SK-N-SH (cell line): ENCODE data around the gene PIP5K1B. TPM values are rescaled to one million over a fixed set of nuclear protein-coding genes. Genes with fewer than 3 reads are reported as not detected.

Source experiments
- CTCF ChIA-PET: fragments of 300-600, 350-600 bp; formaldehyde crosslinking; extraction: SDS; loops from one replicate; lab custom pipeline; 2021; lab: Yijun Ruan, JAX
- POLR2A ChIA-PET: fragments of 350-600 bp; sonication (Branson Sonifier 250); formaldehyde crosslinking; extraction: SDS; loops from one replicate; lab custom pipeline; 2020; ENCODE audit warnings: antibody characterized with exemption, inconsistent platforms; lab: Yijun Ruan, JAX
- DNase-seq: peaks from one replicate; pipeline ENCODE4 v3.0.0; 2012
- H2AFZ ChIP-seq: fragments of 200-600 bp; sonication (generic); 2 replicates; pipeline ENCODE4 v1.8.1; 2016; ENCODE audit warnings: antibody characterized with exemption, mild to moderate bottlenecking, low read depth
- H3F3A ChIP-seq: fragments of 200-600 bp; sonication (generic); replicated peaks from 2 replicates; pipeline ENCODE3; 2016; ENCODE audit warnings: antibody characterized with exemption, mild to moderate bottlenecking; ENCODE audit not compliant: insufficient read depth
- H3K27ac ChIP-seq, 2 experiments: fragments of 200-500 bp in 1 of 2; fragments of 200-600 bp in 1 of 2; sonication (Bioruptor generic) in 1 of 2; sonication (generic), shearing (Covaris generic) in 1 of 2; 2 replicates each; pipeline versions ENCODE4 v1.5.1 to v1.6.1; 2014 to 2016; ENCODE audit warnings: low read depth in 2 of 2, inconsistent platforms in 1 of 2, low read length in 1 of 2, mild to moderate bottlenecking in 1 of 2, mixed read lengths in 1 of 2
- H3K27me3 ChIP-seq: fragments of 200-600 bp; sonication (generic), shearing (Covaris generic); 2 replicates; pipeline ENCODE4 v1.6.1; 2016; ENCODE audit warnings: mixed run types; ENCODE audit not compliant: insufficient read depth
- H3K36me3 ChIP-seq, 2 experiments: fragments of 200-500 bp in 1 of 2; fragments of 200-600 bp in 1 of 2; sonication (Bioruptor generic) in 1 of 2; sonication (generic) in 1 of 2; replicated peaks in 1 of 2; 2 replicates each; pipeline versions ENCODE3 to v1.5.1; 2014 to 2016; ENCODE audit warnings: low read length in 1 of 2, mild to moderate bottlenecking in 1 of 2; ENCODE audit not compliant: insufficient read depth in 2 of 2, control insufficient read depth in 1 of 2
- H3K4me1 ChIP-seq, 2 experiments: fragments of 200-500 bp in 1 of 2; fragments of 200-600 bp in 1 of 2; sonication (Bioruptor generic) in 1 of 2; sonication (generic), shearing (Covaris generic) in 1 of 2; 2 replicates each; pipeline versions ENCODE4 v1.5.1 to v1.6.1; 2014 to 2016; ENCODE audit warnings: low read depth in 1 of 2, low read length in 1 of 2, mixed run types in 1 of 2; ENCODE audit not compliant: insufficient read depth in 2 of 2, control insufficient read depth in 1 of 2
- H3K4me2 ChIP-seq: fragments of 200-600 bp; sonication (generic), shearing (Covaris generic); 2 replicates; pipeline ENCODE4 v1.6.1; 2017; ENCODE audit warnings: mixed run types
- H3K4me3 ChIP-seq, 2 experiments: fragments of 200-500 bp in 1 of 2; fragments of 200-600 bp in 1 of 2; sonication (Bioruptor generic) in 1 of 2; sonication (generic), shearing (Covaris generic) in 1 of 2; 2 replicates each; pipeline versions ENCODE4 v1.5.1 to v1.8.1; 2014 to 2016; ENCODE audit warnings: low read depth in 2 of 2, inconsistent platforms in 1 of 2, low read length in 1 of 2, mild to moderate bottlenecking in 1 of 2, mixed read lengths in 1 of 2, moderate library complexity in 1 of 2
- H3K79me2 ChIP-seq: fragments of 200-600 bp; sonication (generic); 2 replicates; pipeline ENCODE4 v1.8.1; 2017; ENCODE audit warnings: mild to moderate bottlenecking; ENCODE audit not compliant: insufficient read depth
- H3K9ac ChIP-seq: fragments of 200-600 bp; sonication (generic); 2 replicates; pipeline ENCODE4 v1.6.1; 2017; ENCODE audit warnings: mixed run types
- H3K9me2 ChIP-seq: fragments of 200-600 bp; sonication (generic); 2 replicates; pipeline ENCODE4 v1.6.1; 2017; ENCODE audit warnings: mixed run types
- H3K9me3 ChIP-seq: fragments of 200-600 bp; sonication (generic); 2 replicates; pipeline ENCODE4 v1.6.1; 2017; ENCODE audit warnings: mixed run types, mild to moderate bottlenecking, moderate library complexity
- H4K20me1 ChIP-seq: fragments of 200-600 bp; sonication (generic); 2 replicates; pipeline ENCODE4 v1.6.1; 2017; ENCODE audit warnings: mild to moderate bottlenecking, mixed run types; ENCODE audit not compliant: insufficient read depth
- EZH2phosphoT487 ChIP-seq: fragments of 200-600 bp; sonication (generic); IDR thresholded peaks from 2 replicates; pipeline ENCODE4 v1.6.1; 2017; ENCODE audit warnings: low read depth, mixed run types, mild to moderate bottlenecking, antibody characterized with exemption, moderate library complexity, borderline replicate concordance
- FOXM1 ChIP-seq: IDR thresholded peaks from 2 replicates; pipeline ENCODE4 v1.4.0; 2012; ENCODE audit warnings: low read depth, mild to moderate bottlenecking
- GATA2 ChIP-seq: sonication (generic); formaldehyde crosslinking; IDR thresholded peaks from 2 replicates; pipeline ENCODE4 v1.5.0; 2020; ENCODE audit warnings: mild to moderate bottlenecking, missing genetic modification reagents
- MAX ChIP-seq: IDR thresholded peaks from 2 replicates; pipeline ENCODE4 v1.4.0; 2012; ENCODE audit warnings: low read depth
- MXI1 ChIP-seq: IDR thresholded peaks from 2 replicates; pipeline ENCODE4 v1.6.1; 2012; ENCODE audit warnings: mild to moderate bottlenecking, low read depth, low read length, improper control_type of control experiment
- NFIC ChIP-seq: IDR thresholded peaks from 2 replicates; pipeline ENCODE4 v1.4.0; 2012; ENCODE audit warnings: borderline replicate concordance
- NRF1 ChIP-seq: IDR thresholded peaks from 2 replicates; pipeline ENCODE4 v1.6.1; 2012; ENCODE audit warnings: low read depth, mild to moderate bottlenecking, low read length
- PBX3 ChIP-seq: IDR thresholded peaks from 2 replicates; pipeline ENCODE4; 2012
- RCOR1 ChIP-seq: fragments of 150-350 bp; IDR thresholded peaks from 2 replicates; pipeline ENCODE4 v1.6.1; 2017; ENCODE audit warnings: antibody characterized with exemption, low read length
- RXRA ChIP-seq: IDR thresholded peaks from 2 replicates; pipeline ENCODE4 v1.4.0; 2012; ENCODE audit warnings: low read depth, mild to moderate bottlenecking, borderline replicate concordance
- SIN3A ChIP-seq: IDR thresholded peaks from 2 replicates; pipeline ENCODE4 v1.6.1; 2012; ENCODE audit warnings: low read depth, mild to moderate bottlenecking, low read length, moderate library complexity, borderline replicate concordance
- SMC3 ChIP-seq: IDR thresholded peaks from 2 replicates; pipeline ENCODE4 v1.6.1; 2012; ENCODE audit warnings: low read depth, low read length, improper control_type of control experiment
- TAF1 ChIP-seq: IDR thresholded peaks from 2 replicates; pipeline ENCODE4 v1.6.1; 2012; ENCODE audit warnings: low read depth, mild to moderate bottlenecking, low read length, moderate library complexity, borderline replicate concordance
- TEAD4 ChIP-seq: IDR thresholded peaks from 2 replicates; pipeline ENCODE4 v1.4.0; 2012; ENCODE audit warnings: mild to moderate bottlenecking, borderline replicate concordance; ENCODE audit not compliant: insufficient read depth
- USF1 ChIP-seq: IDR thresholded peaks from 2 replicates; pipeline ENCODE4 v1.4.0; 2012; ENCODE audit warnings: low read depth, borderline replicate concordance
- WGBS: methylation state at CpG from one replicate; pipeline ENCODE4 v1.1.6; 2017; ENCODE audit warnings: low lambda C conversion rate; 5-methylcytosine and 5-hydroxymethylcytosine counted together
- polyA plus RNA-seq, 3 experiments: library from polyadenylated mRNA; depleted of rRNA; stranded (reverse); fragments of >200 nt; gene quantifications; 2 replicates each; pipeline ENCODE4 v1.2.3, GENCODE V29; 2012

PIP5K1B gene
- polyA plus RNA-seq, 1 of the 3 experiments (the other 2 are of a cell fraction), result not detected

GRCh38 chr9:68851657-68852056 is 146.6 kb downstream of the PIP5K1B start:
- H3K36me3 ChIP-seq, result no peaks in the 10 kb centered on the region
- H3K9me3 ChIP-seq, result no peaks in the 10 kb centered on the region
- TF ChIP-seq TAF1 (no peak), FOXM1 (no peak), GATA2 (no peak), RCOR1 (no peak), USF1 (no peak), PBX3 (no peak), NRF1 (no peak), EZH2phosphoT487 (no peak), SIN3A (no peak), TEAD4 (no peak), RXRA (no peak)
- POLR2A ChIA-PET, result no interaction called here
- no peaks in the 10 kb centered on the region for H3K4me1 ChIP-seq
- no peak overlapping the region for H3K4me3 ChIP-seq
- no peak for DNase-seq
- H2AFZ ChIP-seq, result no peak overlapping the region
- H3K27ac ChIP-seq, result no peak overlapping the region
- CTCF ChIA-PET, result no interaction called here
- no peaks in the 10 kb centered on the region for H3K9me2 ChIP-seq
- H3F3A ChIP-seq, result no peaks in the 10 kb centered on the region
- peaks cover 10% of the 10 kb centered on the region; the same call in 1 of the 2 replicates for H3K27me3 ChIP-seq
- no peak overlapping the region for H3K9ac ChIP-seq
- H3K79me2 ChIP-seq, result no peaks in the 10 kb centered on the region
- WGBS, result 4% methylated on average over 4 of the region's 4 CpGs
- H4K20me1 ChIP-seq, result no peaks in the 10 kb centered on the region
- no peak overlapping the region for H3K4me2 ChIP-seq

GRCh38 chr9:68852941-68853340 is 147.9 kb downstream of the PIP5K1B start:
- no peak overlapping the region for H2AFZ ChIP-seq
- H3K4me3 ChIP-seq, result no peak overlapping the region
- no peaks in the 10 kb centered on the region for H3K4me1 ChIP-seq
- H3K9ac ChIP-seq, result no peak overlapping the region
- ChIA-PET CTCF (no interaction called here), POLR2A (no interaction called here)
- H3K36me3 ChIP-seq, result no peaks in the 10 kb centered on the region
- TF ChIP-seq MXI1, result no peak
- TF ChIP-seq MAX, result no peak
- TF ChIP-seq SMC3, result no peak
- TF ChIP-seq NFIC, result no peak
- H4K20me1 ChIP-seq, result no peaks in the 10 kb centered on the region
- H3K79me2 ChIP-seq, result no peaks in the 10 kb centered on the region
- H3K27me3 ChIP-seq, result peaks cover 10% of the 10 kb centered on the region; the same call in 1 of the 2 replicates
- no peaks in the 10 kb centered on the region for H3K9me2 ChIP-seq
- H3K4me2 ChIP-seq, result no peak overlapping the region
- H3K27ac ChIP-seq, result no peak overlapping the region
- DNase-seq, result no peak
- H3K9me3 ChIP-seq, result no peaks in the 10 kb centered on the region
- 0% methylated on average over 1 of the region's 1 CpG for WGBS
- no peaks in the 10 kb centered on the region for H3F3A ChIP-seq
